LNCAP (cell line): ENCODE results near the gene TNFSF15.

Experiments used
- TF ChIP-seq, protein P1 (sequence below): fragments of 450-650 bp; IDR thresholded peaks from 2 replicates; pipeline ENCODE4 v1.5.1; 2017; ENCODE audit warnings: mild to moderate bottlenecking

TNFSF15 gene

DNA sequence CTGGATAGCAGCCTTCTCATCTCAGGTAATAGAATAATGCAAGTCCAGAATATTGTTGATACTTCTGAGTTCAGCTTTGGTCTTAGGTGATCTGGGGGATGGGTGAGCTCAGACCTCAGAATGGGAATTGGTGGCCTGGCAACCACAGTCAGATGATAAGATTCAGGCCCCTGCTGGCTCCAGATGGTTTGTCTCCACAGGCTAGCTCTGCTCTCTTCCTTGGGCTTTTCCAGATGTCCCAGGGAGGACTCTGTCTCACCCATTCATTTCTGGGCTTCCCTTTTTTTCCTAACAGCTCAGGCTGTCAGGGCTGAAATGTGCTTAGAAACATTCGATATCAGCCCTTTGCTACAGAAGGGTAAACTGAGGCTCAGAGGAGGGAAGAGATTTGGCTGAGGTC lies 17.6 kb upstream of the TNFSF15 start:
- TF ChIP-seq, protein P1, sequence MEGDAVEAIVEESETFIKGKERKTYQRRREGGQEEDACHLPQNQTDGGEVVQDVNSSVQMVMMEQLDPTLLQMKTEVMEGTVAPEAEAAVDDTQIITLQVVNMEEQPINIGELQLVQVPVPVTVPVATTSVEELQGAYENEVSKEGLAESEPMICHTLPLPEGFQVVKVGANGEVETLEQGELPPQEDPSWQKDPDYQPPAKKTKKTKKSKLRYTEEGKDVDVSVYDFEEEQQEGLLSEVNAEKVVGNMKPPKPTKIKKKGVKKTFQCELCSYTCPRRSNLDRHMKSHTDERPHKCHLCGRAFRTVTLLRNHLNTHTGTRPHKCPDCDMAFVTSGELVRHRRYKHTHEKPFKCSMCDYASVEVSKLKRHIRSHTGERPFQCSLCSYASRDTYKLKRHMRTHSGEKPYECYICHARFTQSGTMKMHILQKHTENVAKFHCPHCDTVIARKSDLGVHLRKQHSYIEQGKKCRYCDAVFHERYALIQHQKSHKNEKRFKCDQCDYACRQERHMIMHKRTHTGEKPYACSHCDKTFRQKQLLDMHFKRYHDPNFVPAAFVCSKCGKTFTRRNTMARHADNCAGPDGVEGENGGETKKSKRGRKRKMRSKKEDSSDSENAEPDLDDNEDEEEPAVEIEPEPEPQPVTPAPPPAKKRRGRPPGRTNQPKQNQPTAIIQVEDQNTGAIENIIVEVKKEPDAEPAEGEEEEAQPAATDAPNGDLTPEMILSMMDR, result no peak

DNA sequence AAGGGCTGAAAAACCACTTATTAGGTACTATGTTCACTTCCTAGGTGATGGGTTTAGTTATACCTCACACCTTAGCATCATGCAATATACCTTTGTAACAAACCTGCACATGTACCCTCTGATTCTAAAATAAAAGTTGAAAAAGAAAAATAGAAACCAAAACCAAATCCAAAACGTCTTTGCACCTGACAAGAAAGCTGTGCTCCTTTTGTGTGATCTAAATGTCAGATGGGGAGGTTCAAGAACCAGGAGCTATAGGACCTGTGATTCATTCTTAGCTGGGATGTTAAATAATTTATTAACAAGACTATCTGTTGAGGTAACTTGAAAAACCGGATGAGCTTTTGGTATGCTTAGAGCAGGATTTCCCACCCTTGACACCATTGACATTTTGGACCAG lies 16.9 kb upstream of the TNFSF15 start:
- TF ChIP-seq, protein P1, result no peak

DNA sequence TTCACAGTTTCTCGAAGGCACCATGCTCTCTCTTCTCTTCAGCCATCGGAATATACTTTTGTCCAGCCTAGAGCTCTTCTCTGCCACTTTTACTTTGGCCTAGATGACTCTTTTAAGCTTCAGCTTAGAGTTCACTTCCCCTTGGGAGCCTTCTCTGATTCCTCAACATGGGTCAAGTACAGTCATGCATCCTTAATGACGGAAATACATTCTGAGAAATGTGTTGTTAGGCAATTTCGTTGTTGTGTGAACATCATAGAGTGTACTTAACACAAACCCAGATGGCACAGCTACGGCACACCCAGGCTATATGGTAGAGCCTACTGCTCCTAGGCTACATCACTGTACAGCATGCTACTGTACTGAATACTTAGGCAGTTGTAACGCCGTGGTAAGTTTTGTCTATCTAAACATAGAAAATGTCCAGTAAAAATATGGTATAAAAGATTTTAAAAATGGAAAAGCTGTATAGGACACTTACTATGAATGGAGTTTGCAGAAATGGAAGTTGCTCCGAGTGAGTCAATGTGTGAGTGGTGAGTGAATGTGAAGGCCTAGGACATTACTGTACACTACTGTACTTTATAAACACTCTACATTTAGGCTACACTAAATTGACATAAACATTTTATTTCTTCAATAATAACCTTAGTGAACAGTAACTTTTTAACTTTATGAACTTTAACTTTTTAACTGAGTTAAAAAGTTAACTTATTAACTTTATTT lies 15.1 kb upstream of the TNFSF15 start:
- TF ChIP-seq, protein P1, result no peak

DNA sequence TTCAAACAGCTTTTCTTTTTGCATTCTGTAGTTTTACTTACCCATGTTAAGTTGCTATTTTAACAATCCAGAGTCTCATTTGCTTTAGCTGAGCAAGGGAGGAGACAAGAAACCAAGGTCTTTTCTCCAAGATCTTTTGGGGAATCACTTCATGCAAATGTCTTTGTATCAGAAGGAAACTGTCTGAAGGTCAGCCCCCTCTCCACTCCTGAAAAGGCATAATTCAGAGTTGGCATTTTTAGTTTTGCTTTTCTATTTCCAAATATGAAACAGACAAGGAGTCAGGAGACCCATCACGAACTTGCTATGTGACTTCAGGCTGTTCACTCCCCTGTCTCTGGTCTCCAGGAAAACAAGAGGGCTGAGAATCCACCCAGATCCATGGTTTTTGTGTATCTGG lies 12.3 kb upstream of the TNFSF15 start:
- TF ChIP-seq, protein P1, result no peak

DNA sequence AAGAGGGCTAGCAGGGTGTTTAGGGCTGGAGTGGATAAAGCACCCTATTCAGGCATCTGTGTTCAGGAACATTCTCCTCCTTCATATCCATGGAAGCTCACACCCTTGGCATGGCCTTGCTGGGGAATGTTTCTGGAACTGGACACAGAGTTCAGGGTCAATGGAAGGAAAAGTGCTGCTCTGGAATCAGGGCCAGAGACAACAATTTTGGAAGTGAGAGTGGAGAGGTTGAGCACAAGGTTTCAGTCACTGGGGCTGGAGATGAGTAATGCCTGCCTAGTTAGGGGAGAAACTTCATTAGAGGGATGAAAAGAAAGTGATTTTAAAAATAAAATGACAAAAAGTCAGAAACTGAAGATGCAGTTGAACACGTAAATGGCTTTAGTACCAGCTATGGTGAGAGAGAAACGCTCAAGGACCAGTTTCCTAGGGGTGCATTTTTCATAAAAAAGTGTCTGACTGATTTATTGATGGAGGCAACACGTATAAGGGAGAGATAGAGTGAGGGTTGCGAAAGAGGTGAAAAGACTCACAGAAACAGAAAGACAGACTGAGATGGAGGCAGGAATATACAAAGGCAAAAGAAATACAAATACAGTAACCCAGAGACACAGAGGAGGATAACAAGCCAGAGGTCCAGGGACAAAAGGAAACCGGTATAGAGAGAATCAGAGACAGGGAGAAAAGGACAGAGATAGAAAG lies 8.0 kb upstream of the TNFSF15 start:
- TF ChIP-seq, protein P1, result no peak

DNA sequence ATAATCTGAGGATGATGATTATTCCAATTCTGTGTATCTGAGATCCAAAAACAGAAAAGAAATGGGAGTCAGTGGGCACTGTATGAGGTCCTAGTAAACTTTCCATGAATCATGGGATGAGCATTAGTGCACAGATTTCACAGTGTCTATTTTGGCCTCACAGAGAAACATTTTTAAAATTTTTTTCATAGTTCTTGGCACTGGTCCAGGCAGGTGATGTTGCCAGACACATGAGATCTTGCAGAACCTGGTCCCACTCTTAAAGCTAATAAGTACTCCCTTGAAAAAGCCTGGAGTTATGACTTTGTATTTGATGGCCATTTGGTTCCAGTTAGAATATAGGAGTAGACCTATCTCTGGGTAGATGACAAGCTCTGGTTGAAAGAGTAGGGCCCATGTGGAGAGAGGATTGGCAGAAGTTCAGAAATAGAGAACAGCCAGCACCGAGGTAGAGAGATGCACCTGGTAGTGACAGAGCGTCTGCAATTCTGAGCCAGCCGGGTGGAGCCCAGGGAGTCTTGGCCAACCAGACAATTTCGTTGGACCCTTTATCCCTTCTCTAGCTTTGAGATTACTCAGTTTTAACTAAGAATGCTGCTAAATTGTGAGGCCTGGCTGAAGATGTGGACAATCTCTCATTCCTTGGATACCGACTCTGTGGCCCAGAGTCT lies 6.3 kb upstream of the TNFSF15 start:
- TF ChIP-seq, protein P1, result no peak

DNA sequence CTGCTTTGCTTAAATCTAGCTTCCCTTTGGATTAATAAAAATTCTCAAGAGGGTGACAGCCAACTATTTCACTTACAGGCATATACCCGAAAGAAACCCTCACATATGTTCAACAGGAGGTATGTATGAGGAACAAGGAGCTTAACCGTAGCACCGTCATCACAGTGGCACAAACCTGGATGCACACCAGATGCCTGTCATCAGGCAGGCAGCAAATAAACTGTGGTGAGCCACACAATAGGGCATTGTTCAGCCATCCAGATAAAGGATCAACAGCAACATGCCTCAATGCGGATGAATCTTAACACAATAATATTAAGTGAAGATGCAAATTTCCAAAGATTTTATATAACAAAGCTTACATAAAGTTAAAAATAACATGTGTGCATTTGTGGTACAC lies 5.5 kb upstream of the TNFSF15 start:
- TF ChIP-seq, protein P1, result no peak
